ENCODE data around the gene PRDX2. TPM values are rescaled to one million over a fixed set of nuclear protein-coding genes. Genes with fewer than 3 reads are reported as not detected.
"Not testable (repeated sequence)": the region's sequence is repeated elsewhere in the genome, so short reads cannot be mapped to it uniquely, and the experiment has no call there.

PRDX2 gene
- total RNA-seq = 100 to 1,000 TPM; 129 to 182 (median 163) TPM

- peak within 1 kb of the TSS; percentile 67 to 88 (median 80) for H3K27ac ChIP-seq
- peaks cover 0 to 32% (median 10%) of the 10 kb centered on the region in 4 donors for H3K4me1 ChIP-seq
- DNase-seq (ENCODE audit: low spot score in 2 of 2) = peak in 1 of 2 donors; percentile 47
- WGBS, 2 donors = 0 to 1% methylated on average over 15 to 43 of the region's 78 CpGs
- no peaks in the 10 kb centered on the region for H3K9me3 ChIP-seq
- H3K27me3 ChIP-seq = no peaks in the 10 kb centered on the region
- peaks cover 0 to 31% (median 0%) of the 10 kb centered on the region in 3 donors for H3K36me3 ChIP-seq
- TF ChIP-seq EP300 (IDR thresholded peaks at IDR 0.05) (peak in 1 of 2 donors; percentile 89), POLR2A (IDR thresholded peaks at IDR 0.05) (peak; percentile 53 to 79), CTCF (IDR thresholded peaks at IDR 0.05) (peak in 1 of 5 experiments; percentile 8)
- H3K4me3 ChIP-seq = peak within 1 kb of the TSS; percentile 64 to 82 (median 78)
Measured at GRCh38 chr19:12801466-12802266, at the start of gene PRDX2, which contains the start of gene THSD8. TSS of gene PRDX2 (minus strand) at chr19:12801800. CDS start at chr19:12801261, 539 bp downstream. TSS of gene THSD8 (plus strand) at chr19:12802069. CDS start at chr19:12802072, 3 bp downstream.

- TF ChIP-seq CTCF (IDR thresholded peaks at IDR 0.05) (peak; percentile 98 to 99 (median 99)), EP300 (IDR thresholded peaks at IDR 0.05) (peak in 1 of 2 donors; percentile 30), POLR2A (IDR thresholded peaks at IDR 0.05) (no peak)
- Histone ChIP-seq H3K27ac (no peak overlapping the region), H3K4me3 (no peak overlapping the region), H3K9me3 (no peaks in the 10 kb centered on the region), H3K27me3 (peaks cover 0 to 38% of the 10 kb centered on the region in 2 donors), H3K36me3 (no peaks in the 10 kb centered on the region), H3K4me1 (peaks cover 0 to 12% (median 3%) of the 10 kb centered on the region in 4 donors)
- peak; percentile 72 to 83 for DNase-seq (ENCODE audit: low spot score in 2 of 2)
- WGBS, 2 donors = 13% methylated on average over 26 to 67 of the region's 69 CpGs
Measured at GRCh38 chr19:12847159-12848139, 45.8 kb upstream of the PRDX2 start.

GRCh38 chr19:12846613-12847012 lies 45.0 kb upstream of the PRDX2 start:
- Histone ChIP-seq H3K4me1 (peaks cover 0 to 12% (median 3%) of the 10 kb centered on the region in 4 donors), H3K27me3 (peaks cover 0 to 47% of the 10 kb centered on the region in 2 donors)
- WGBS, 2 donors = 82% methylated on average over 7 of the region's 7 CpGs
- not testable (repeated sequence) for H3K27ac ChIP-seq; DNase-seq (ENCODE audit: low spot score in 2 of 2); H3K36me3 ChIP-seq; H3K9me3 ChIP-seq; H3K4me3 ChIP-seq

GRCh38 chr19:12843999-12844732 lies 42.6 kb upstream of the PRDX2 start:
- no peak overlapping the region for H3K4me3 ChIP-seq
- no peak overlapping the region for H3K27ac ChIP-seq
- WGBS, 2 donors = 85 to 93% methylated on average over 3 of the region's 3 CpGs
- peaks cover 0 to 71% of the 10 kb centered on the region in 2 donors for H3K27me3 ChIP-seq
- TF ChIP-seq EP300 (IDR thresholded peaks at IDR 0.05) (no peak), CTCF (IDR thresholded peaks at IDR 0.05) (no peak), POLR2A (IDR thresholded peaks at IDR 0.05) (no peak)
- H3K4me1 ChIP-seq = peaks cover 0 to 26% (median 5%) of the 10 kb centered on the region in 4 donors
- DNase-seq (ENCODE audit: low spot score in 2 of 2) = no peak
- no peaks in the 10 kb centered on the region for H3K36me3 ChIP-seq
- no peaks in the 10 kb centered on the region for H3K9me3 ChIP-seq

- peaks cover 0 to 33% (median 11%) of the 10 kb centered on the region in 4 donors for H3K4me1 ChIP-seq
- no peak overlapping the region for H3K27ac ChIP-seq
- no peaks in the 10 kb centered on the region for H3K9me3 ChIP-seq
- no peak for TF ChIP-seq CTCF (IDR thresholded peaks at IDR 0.05)
- no peak for TF ChIP-seq POLR2A (IDR thresholded peaks at IDR 0.05)
- no peak for TF ChIP-seq EP300 (IDR thresholded peaks at IDR 0.05)
- peaks cover 0 to 80% of the 10 kb centered on the region in 2 donors for H3K27me3 ChIP-seq
- H3K36me3 ChIP-seq = no peaks in the 10 kb centered on the region
- no peak overlapping the region for H3K4me3 ChIP-seq
- WGBS, 2 donors = 83 to 100% methylated on average over 4 to 11 of the region's 11 CpGs
- no peak for DNase-seq (ENCODE audit: low spot score in 2 of 2)
Measured at GRCh38 chr19:12843328-12843727, 41.7 kb upstream of the PRDX2 start.

Measured in tibial nerve (tissue), 4 donors.